ENCODE measurements around the gene CCDC27. TPM values are rescaled to one million over a fixed set of nuclear protein-coding genes. Genes with fewer than 3 reads are reported as not detected.

Gene CCDC27
- total RNA-seq, 1 donor from 2014 or later: not detected

DNA sequence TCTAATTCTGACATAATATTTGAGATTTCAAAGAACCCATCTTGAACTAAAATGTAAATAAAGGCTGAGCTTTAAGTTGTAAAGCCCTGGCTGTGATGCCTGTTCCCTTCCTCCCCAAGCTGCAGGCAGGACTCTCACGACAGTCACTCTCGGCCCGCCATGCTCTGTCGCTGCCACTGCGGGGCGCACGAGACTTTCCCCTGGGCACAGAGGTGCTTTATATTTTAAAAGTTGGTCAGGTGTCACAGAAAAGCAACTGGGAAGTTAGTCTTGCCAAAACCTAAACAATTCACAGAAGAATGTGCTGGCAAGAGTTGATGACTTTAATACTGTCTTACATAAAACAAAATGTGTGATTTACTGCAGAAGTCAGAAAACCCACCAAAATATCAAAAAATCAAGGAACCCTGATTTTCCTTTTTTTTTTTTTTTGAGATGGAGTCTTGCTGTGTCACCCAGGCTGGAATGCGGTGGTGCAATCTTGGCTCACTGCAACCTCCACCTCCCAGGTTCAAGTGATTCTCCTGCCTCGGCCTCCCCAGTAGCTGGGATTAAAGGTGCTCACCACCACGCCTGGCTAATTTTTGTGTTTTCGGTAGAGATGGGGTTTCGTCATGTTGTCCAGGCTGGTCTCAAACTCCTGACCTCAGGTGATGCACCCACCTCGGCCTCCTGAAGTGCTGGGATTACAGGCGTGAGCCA is 33.4 kb downstream of the CCDC27 start:
- peaks cover 35% of the 10 kb centered on the region for H3K79me2 ChIP-seq (ENCODE audit: insufficient read depth, low read length)
- H3K9ac ChIP-seq (ENCODE audit: low read length): no peak overlapping the region
- no peak overlapping the region for H3K27ac ChIP-seq (ENCODE audit: low read depth, low read length)
- no peak overlapping the region for H2AFZ ChIP-seq (ENCODE audit: low read depth, low read length)
- Mint-ChIP-seq H3K36me3 (ENCODE audit: low read depth, unreplicated experiment) (peaks cover 19% of the 10 kb centered on the region), H3K4me3 (ENCODE audit: unreplicated experiment) (no peak overlapping the region), H3K9me3 (ENCODE audit: unreplicated experiment) (no peaks in the 10 kb centered on the region), H3K27ac (ENCODE audit: unreplicated experiment) (no peak overlapping the region), H3K27me3 (ENCODE audit: low read depth, unreplicated experiment) (no peaks in the 10 kb centered on the region), H3K4me1 (ENCODE audit: low read depth, unreplicated experiment) (peaks cover 7% of the 10 kb centered on the region)
- H3K9me3 ChIP-seq (ENCODE audit: insufficient read depth, low read depth, low read length): no peaks in the 10 kb centered on the region
- H3K4me2 ChIP-seq (ENCODE audit: low read length): no peak overlapping the region
- H3K4me3 ChIP-seq (ENCODE audit: insufficient read depth, low read depth, low read length): no peak overlapping the region
- H3K27me3 ChIP-seq (ENCODE audit: insufficient read depth, low read length): no peaks in the 10 kb centered on the region
- no peak for DNase-seq (ENCODE audit: low read depth)
- peaks cover 16% of the 10 kb centered on the region for H3K36me3 ChIP-seq (ENCODE audit: insufficient read depth, low read length)
- H3K4me1 ChIP-seq (ENCODE audit: insufficient read depth, low read length): no peaks in the 10 kb centered on the region
- no peak for FAIRE-seq
- H4K20me1 ChIP-seq (ENCODE audit: insufficient read depth, low read length): peaks cover 57% of the 10 kb centered on the region
- TF ChIP-seq, protein P1, sequence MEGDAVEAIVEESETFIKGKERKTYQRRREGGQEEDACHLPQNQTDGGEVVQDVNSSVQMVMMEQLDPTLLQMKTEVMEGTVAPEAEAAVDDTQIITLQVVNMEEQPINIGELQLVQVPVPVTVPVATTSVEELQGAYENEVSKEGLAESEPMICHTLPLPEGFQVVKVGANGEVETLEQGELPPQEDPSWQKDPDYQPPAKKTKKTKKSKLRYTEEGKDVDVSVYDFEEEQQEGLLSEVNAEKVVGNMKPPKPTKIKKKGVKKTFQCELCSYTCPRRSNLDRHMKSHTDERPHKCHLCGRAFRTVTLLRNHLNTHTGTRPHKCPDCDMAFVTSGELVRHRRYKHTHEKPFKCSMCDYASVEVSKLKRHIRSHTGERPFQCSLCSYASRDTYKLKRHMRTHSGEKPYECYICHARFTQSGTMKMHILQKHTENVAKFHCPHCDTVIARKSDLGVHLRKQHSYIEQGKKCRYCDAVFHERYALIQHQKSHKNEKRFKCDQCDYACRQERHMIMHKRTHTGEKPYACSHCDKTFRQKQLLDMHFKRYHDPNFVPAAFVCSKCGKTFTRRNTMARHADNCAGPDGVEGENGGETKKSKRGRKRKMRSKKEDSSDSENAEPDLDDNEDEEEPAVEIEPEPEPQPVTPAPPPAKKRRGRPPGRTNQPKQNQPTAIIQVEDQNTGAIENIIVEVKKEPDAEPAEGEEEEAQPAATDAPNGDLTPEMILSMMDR (IDR thresholded peaks at IDR 0.05; ENCODE audit: insufficient read depth, low read depth, low read length): no peak
- TF ChIP-seq EZH2 (IDR thresholded peaks at IDR 0.05; ENCODE audit: insufficient read depth, low read length): no peak

GRCh38 chr1:3786468-3787348 is 34.5 kb downstream of the CCDC27 start:
- H3K36me3 Mint-ChIP-seq (ENCODE audit: low read depth, unreplicated experiment): peaks cover 15% of the 10 kb centered on the region
- peaks cover 7% of the 10 kb centered on the region for H3K4me1 Mint-ChIP-seq (ENCODE audit: low read depth, unreplicated experiment)
- DNase-seq (ENCODE audit: low read depth) (no peak), FAIRE-seq (no peak)
- no peak overlapping the region for H3K4me2 ChIP-seq (ENCODE audit: low read length)
- H3K27me3 Mint-ChIP-seq (ENCODE audit: low read depth, unreplicated experiment): no peaks in the 10 kb centered on the region
- no peaks in the 10 kb centered on the region for H3K9me3 ChIP-seq (ENCODE audit: insufficient read depth, low read depth, low read length)
- no peaks in the 10 kb centered on the region for H3K4me1 ChIP-seq (ENCODE audit: insufficient read depth, low read length)
- TF ChIP-seq, protein P1 (IDR thresholded peaks at IDR 0.05; ENCODE audit: insufficient read depth, low read depth, low read length): no peak
- TF ChIP-seq EZH2 (IDR thresholded peaks at IDR 0.05; ENCODE audit: insufficient read depth, low read length): no peak
- no peaks in the 10 kb centered on the region for H3K27me3 ChIP-seq (ENCODE audit: insufficient read depth, low read length)
- no peak overlapping the region for H3K4me3 ChIP-seq (ENCODE audit: insufficient read depth, low read depth, low read length)
- H3K27ac ChIP-seq (ENCODE audit: low read depth, low read length): no peak overlapping the region
- H2AFZ ChIP-seq (ENCODE audit: low read depth, low read length): no peak overlapping the region
- peaks cover 65% of the 10 kb centered on the region for H4K20me1 ChIP-seq (ENCODE audit: insufficient read depth, low read length)
- no peak overlapping the region for H3K27ac Mint-ChIP-seq (ENCODE audit: unreplicated experiment)
- H3K36me3 ChIP-seq (ENCODE audit: insufficient read depth, low read length): peaks cover 11% of the 10 kb centered on the region
- no peak overlapping the region for H3K9ac ChIP-seq (ENCODE audit: low read length)
- H3K79me2 ChIP-seq (ENCODE audit: insufficient read depth, low read length): peaks cover 42% of the 10 kb centered on the region
- H3K9me3 Mint-ChIP-seq (ENCODE audit: unreplicated experiment): no peaks in the 10 kb centered on the region
- no peak overlapping the region for H3K4me3 Mint-ChIP-seq (ENCODE audit: unreplicated experiment)
